ENCODE results near the gene GPC1. TPM values are rescaled to one million over a fixed set of nuclear protein-coding genes. Genes with fewer than 3 reads are reported as not detected.

The GPC1 gene
- total and polyA plus RNA-seq, 2 of the 13 experiments (the other 11 are each of a cell fraction or from before 2014, with no cell fraction given): 4.0 to 5.5 TPM

DNA sequence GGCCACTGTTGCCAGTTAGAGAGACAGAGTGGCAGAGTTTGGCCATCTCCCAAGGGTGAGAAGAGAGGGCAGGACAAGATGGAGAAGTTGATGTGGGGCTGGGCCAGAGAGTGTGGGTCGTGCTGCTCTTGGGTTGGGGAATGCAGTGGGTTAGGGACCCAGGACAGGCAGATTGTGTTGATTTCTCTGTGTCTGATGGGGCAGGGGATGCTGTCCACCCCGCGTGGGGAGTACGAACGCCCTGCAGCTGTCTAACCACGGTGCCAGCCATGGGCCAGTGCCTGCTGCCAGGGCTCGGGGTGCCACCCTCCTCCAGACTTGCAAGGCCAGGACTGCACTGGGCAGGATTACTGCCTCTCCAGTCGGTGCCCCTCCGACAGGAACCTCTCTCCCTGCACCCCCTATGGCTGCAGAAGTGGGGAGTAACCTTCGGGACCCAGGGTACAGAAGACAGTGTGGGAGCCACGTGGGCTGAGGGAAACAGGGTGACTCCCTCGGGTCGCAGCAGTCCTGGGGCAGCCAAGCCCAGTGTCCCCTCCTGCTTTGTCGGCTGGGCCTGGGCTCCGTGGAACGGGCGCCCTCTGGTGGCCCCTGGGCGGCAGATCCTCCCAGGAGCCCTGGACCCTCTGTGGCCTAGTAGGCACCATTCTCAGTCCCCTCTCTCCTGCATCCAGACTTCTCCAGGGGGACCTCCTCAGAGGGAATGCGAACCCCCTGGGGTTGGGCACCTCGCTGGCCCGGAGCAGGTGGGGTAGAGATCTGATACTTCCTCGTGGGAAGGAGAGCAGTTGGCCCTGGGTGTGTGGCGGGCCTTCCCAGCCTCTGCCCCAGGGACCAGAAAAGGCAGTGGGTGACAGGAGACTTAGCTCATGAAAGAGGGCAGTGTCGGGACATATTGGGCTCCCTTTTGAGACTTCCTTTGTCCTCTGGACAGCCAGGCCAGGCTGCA is 2.7 kb downstream of the GPC1 start (continued):
- TF ChIP-seq, protein P1, sequence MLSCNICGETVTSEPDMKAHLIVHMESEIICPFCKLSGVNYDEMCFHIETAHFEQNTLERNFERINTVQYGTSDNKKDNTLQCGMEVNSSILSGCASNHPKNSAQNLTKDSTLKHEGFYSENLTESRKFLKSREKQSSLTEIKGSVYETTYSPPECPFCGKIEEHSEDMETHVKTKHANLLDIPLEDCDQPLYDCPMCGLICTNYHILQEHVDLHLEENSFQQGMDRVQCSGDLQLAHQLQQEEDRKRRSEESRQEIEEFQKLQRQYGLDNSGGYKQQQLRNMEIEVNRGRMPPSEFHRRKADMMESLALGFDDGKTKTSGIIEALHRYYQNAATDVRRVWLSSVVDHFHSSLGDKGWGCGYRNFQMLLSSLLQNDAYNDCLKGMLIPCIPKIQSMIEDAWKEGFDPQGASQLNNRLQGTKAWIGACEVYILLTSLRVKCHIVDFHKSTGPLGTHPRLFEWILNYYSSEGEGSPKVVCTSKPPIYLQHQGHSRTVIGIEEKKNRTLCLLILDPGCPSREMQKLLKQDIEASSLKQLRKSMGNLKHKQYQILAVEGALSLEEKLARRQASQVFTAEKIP (CRISPR knock-in tag; IDR thresholded peaks at IDR 0.05; ENCODE audit: borderline replicate concordance): no peak
- TF ChIP-seq, protein P2, sequence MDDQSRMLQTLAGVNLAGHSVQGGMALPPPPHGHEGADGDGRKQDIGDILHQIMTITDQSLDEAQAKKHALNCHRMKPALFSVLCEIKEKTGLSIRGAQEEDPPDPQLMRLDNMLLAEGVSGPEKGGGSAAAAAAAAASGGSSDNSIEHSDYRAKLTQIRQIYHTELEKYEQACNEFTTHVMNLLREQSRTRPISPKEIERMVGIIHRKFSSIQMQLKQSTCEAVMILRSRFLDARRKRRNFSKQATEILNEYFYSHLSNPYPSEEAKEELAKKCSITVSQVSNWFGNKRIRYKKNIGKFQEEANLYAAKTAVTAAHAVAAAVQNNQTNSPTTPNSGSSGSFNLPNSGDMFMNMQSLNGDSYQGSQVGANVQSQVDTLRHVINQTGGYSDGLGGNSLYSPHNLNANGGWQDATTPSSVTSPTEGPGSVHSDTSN (CRISPR knock-in tag; IDR thresholded peaks at IDR 0.05; ENCODE audit: borderline replicate concordance): no peak
- TF ChIP-seq, protein P3, sequence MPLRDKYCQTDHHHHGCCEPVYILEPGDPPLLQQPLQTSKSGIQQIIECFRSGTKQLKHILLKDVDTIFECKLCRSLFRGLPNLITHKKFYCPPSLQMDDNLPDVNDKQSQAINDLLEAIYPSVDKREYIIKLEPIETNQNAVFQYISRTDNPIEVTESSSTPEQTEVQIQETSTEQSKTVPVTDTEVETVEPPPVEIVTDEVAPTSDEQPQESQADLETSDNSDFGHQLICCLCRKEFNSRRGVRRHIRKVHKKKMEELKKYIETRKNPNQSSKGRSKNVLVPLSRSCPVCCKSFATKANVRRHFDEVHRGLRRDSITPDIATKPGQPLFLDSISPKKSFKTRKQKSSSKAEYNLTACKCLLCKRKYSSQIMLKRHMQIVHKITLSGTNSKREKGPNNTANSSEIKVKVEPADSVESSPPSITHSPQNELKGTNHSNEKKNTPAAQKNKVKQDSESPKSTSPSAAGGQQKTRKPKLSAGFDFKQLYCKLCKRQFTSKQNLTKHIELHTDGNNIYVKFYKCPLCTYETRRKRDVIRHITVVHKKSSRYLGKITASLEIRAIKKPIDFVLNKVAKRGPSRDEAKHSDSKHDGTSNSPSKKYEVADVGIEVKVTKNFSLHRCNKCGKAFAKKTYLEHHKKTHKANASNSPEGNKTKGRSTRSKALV (CRISPR knock-in tag; IDR thresholded peaks at IDR 0.05): peak; percentile 75; the same call in 1 of the 2 replicates
- TF ChIP-seq, protein P4, sequence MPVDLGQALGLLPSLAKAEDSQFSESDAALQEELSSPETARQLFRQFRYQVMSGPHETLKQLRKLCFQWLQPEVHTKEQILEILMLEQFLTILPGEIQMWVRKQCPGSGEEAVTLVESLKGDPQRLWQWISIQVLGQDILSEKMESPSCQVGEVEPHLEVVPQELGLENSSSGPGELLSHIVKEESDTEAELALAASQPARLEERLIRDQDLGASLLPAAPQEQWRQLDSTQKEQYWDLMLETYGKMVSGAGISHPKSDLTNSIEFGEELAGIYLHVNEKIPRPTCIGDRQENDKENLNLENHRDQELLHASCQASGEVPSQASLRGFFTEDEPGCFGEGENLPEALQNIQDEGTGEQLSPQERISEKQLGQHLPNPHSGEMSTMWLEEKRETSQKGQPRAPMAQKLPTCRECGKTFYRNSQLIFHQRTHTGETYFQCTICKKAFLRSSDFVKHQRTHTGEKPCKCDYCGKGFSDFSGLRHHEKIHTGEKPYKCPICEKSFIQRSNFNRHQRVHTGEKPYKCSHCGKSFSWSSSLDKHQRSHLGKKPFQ (CRISPR knock-in tag; IDR thresholded peaks at IDR 0.05; ENCODE audit: insufficient replicate concordance): no peak
- TF ChIP-seq SP4 (CRISPR knock-in tag; IDR thresholded peaks at IDR 0.05): no peak
- TF ChIP-seq, protein P5, sequence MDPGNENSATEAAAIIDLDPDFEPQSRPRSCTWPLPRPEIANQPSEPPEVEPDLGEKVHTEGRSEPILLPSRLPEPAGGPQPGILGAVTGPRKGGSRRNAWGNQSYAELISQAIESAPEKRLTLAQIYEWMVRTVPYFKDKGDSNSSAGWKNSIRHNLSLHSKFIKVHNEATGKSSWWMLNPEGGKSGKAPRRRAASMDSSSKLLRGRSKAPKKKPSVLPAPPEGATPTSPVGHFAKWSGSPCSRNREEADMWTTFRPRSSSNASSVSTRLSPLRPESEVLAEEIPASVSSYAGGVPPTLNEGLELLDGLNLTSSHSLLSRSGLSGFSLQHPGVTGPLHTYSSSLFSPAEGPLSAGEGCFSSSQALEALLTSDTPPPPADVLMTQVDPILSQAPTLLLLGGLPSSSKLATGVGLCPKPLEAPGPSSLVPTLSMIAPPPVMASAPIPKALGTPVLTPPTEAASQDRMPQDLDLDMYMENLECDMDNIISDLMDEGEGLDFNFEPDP (CRISPR knock-in tag; conservative IDR thresholded peaks at IDR 0.05): no peak
- TF ChIP-seq KDM4B (CRISPR knock-in tag; IDR thresholded peaks at IDR 0.05): 0 out of 2 replicates have a peak, but pooled peaks have one; percentile 50
- TF ChIP-seq, protein P6, sequence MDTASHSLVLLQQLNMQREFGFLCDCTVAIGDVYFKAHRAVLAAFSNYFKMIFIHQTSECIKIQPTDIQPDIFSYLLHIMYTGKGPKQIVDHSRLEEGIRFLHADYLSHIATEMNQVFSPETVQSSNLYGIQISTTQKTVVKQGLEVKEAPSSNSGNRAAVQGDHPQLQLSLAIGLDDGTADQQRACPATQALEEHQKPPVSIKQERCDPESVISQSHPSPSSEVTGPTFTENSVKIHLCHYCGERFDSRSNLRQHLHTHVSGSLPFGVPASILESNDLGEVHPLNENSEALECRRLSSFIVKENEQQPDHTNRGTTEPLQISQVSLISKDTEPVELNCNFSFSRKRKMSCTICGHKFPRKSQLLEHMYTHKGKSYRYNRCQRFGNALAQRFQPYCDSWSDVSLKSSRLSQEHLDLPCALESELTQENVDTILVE (CRISPR knock-in tag; IDR thresholded peaks at IDR 0.05): peak; percentile 72; the same call in 1 of the 2 replicates
- TF ChIP-seq ZNF768 (CRISPR knock-in tag; IDR thresholded peaks at IDR 0.05): peak; percentile 33; the same call in 1 of the 2 replicates
- no peak for TF ChIP-seq SOX13 (IDR thresholded peaks at IDR 0.05)
- 0 out of 4 replicates have a peak, but pooled peaks of 1 of the 2 experiments have one; percentile 17 for TF ChIP-seq SOX13 (CRISPR knock-in tag; conservative IDR thresholded peaks at IDR 0.05 in 1 of 2, IDR thresholded peaks at IDR 0.05 in 1 of 2)
- no peak for TF ChIP-seq SOX6 (IDR thresholded peaks at IDR 0.05)
- 0 out of 2 replicates have a peak, but pooled peaks have one; percentile 42 for TF ChIP-seq SOX6 (CRISPR knock-in tag; IDR thresholded peaks at IDR 0.05)
- TF ChIP-seq GATAD2A (CRISPR knock-in tag; IDR thresholded peaks at IDR 0.05): 0 out of 2 replicates have a peak, but pooled peaks have one; percentile 25
- peak; percentile 68; the same call in 1 of the 2 replicates for TF ChIP-seq TSC22D2 (CRISPR knock-in tag; IDR thresholded peaks at IDR 0.05; ENCODE audit: borderline replicate concordance)
- TF ChIP-seq, protein P7, sequence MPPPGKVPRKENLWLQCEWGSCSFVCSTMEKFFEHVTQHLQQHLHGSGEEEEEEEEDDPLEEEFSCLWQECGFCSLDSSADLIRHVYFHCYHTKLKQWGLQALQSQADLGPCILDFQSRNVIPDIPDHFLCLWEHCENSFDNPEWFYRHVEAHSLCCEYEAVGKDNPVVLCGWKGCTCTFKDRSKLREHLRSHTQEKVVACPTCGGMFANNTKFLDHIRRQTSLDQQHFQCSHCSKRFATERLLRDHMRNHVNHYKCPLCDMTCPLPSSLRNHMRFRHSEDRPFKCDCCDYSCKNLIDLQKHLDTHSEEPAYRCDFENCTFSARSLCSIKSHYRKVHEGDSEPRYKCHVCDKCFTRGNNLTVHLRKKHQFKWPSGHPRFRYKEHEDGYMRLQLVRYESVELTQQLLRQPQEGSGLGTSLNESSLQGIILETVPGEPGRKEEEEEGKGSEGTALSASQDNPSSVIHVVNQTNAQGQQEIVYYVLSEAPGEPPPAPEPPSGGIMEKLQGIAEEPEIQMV (CRISPR knock-in tag; IDR thresholded peaks at IDR 0.05; ENCODE audit: low read depth): peak; percentile 72; the same call in 1 of the 2 replicates
